ENCODE data around the gene CDHR3. TPM values are rescaled to one million over a fixed set of nuclear protein-coding genes. Genes with fewer than 3 reads are reported as not detected.

CDHR3 gene
- total RNA-seq, 1 experiment from 2014 or later = 19.1 TPM

- peak; percentile 28 for DNase-seq (ENCODE audit: low spot score)
- peak; percentile 72 for ATAC-seq
- TF ChIP-seq EMX1 (CRISPR knock-in tag; IDR thresholded peaks at IDR 0.05) (no peak), TEAD1 (CRISPR knock-in tag; IDR thresholded peaks at IDR 0.05) (0 out of 2 replicates have a peak, but pooled peaks have one; percentile 15), NR1H2 (CRISPR knock-in tag; IDR thresholded peaks at IDR 0.05) (no peak), ZNF396 (CRISPR knock-in tag; IDR thresholded peaks at IDR 0.05; ENCODE audit: borderline replicate concordance) (no peak), ZNF232 (CRISPR knock-in tag; IDR thresholded peaks at IDR 0.05) (no peak), HMGA2 (CRISPR knock-in tag; IDR thresholded peaks at IDR 0.05) (no peak), SP1 (CRISPR knock-in tag; conservative IDR thresholded peaks at IDR 0.05) (no peak)
- POLR2A ChIA-PET = interaction anchor here (0.6 kb wide), 1 partner anchor 415 kb away, joined by 4 read pairs; no protein-coding TSS in a partner anchor
- H3K9me3 Mint-ChIP-seq = no peaks in the 10 kb centered on the region
- H3K36me3 Mint-ChIP-seq = peaks cover 3% of the 10 kb centered on the region; the same call in 1 of the 2 replicates
- peaks cover 25% of the 10 kb centered on the region for H3K4me1 Mint-ChIP-seq
- H3K27me3 Mint-ChIP-seq (ENCODE audit: low read depth) = no peaks in the 10 kb centered on the region
- CTCF ChIA-PET = interaction anchor here (1.3 kb wide), 1 partner anchor 172 kb away, joined by 3 read pairs; no protein-coding TSS in a partner anchor
- no peak overlapping the region; the same call in 1 of the 2 replicates for H3K27ac Mint-ChIP-seq
- no peak overlapping the region for H3K4me3 Mint-ChIP-seq
These were observed 30.1 kb upstream of the CDHR3 start for GRCh38 chr7:105932835-105933477.

DNA sequence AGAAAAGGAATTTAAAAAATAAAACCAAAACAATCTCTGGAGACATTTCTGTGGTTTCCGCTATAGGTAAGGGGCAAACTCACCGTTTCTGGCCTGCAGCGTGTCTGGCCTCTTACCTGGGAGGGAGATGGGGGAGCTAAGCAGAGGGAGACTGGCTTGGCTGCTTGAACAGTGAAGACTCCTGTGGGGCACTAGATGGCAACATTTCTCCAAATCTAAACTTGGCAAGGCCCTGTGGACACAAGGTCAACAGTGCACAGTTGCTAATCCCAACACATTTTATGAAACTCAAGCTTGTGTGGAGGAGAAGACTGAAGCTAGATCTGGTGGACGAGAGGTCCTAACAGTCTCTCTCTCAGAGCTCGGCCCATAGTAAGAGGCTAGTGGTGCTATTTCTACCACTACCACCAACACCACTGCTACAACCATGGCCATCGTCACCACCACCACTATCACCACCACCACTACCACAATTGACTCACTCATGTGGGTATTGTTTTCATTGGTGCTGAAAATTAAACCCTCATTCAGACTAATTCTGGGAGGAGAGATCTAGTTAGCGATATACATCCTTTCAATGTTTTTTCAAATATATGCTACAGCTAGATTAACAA lies 28.4 kb upstream of the CDHR3 start:
- ChIA-PET POLR2A (no interaction called here), CTCF (interaction anchor here (0.7 to 1.9 kb wide), 40 partner anchors 9 to 340 kb away, joined by 3 to 26 read pairs (median 5); no protein-coding TSS in a partner anchor)
- peak; percentile 37 for DNase-seq (ENCODE audit: low spot score)

More for the DNA sequence above, 28.4 kb upstream of the CDHR3 start:
- Mint-ChIP-seq H3K4me3 (no peak overlapping the region), H3K9me3 (no peaks in the 10 kb centered on the region), H3K4me1 (peaks cover 25% of the 10 kb centered on the region), H3K36me3 (no peaks in the 10 kb centered on the region), H3K27ac (no peak overlapping the region), H3K27me3 (ENCODE audit: low read depth) (no peaks in the 10 kb centered on the region)
- peak; percentile 94 for ATAC-seq
- TF ChIP-seq MYBL2 (CRISPR knock-in tag; IDR thresholded peaks at IDR 0.05) (no peak), TEAD4 (CRISPR knock-in tag; IDR thresholded peaks at IDR 0.05) (no peak), SOX15 (CRISPR knock-in tag; IDR thresholded peaks at IDR 0.05) (no peak), PREB (CRISPR knock-in tag; IDR thresholded peaks at IDR 0.05; ENCODE audit: borderline replicate concordance) (no peak), ZNF423 (CRISPR knock-in tag; IDR thresholded peaks at IDR 0.05) (no peak), FOXJ3 (CRISPR knock-in tag; IDR thresholded peaks at IDR 0.05; ENCODE audit: borderline replicate concordance) (no peak), TEAD1 (CRISPR knock-in tag; IDR thresholded peaks at IDR 0.05) (no peak), ZNF138 (CRISPR knock-in tag; conservative IDR thresholded peaks at IDR 0.05) (no peak), ZNF232 (CRISPR knock-in tag; IDR thresholded peaks at IDR 0.05) (no peak), SMAD4 (CRISPR knock-in tag; IDR thresholded peaks at IDR 0.05) (no peak), ZNF396 (CRISPR knock-in tag; IDR thresholded peaks at IDR 0.05; ENCODE audit: borderline replicate concordance) (no peak), NR1H2 (CRISPR knock-in tag; IDR thresholded peaks at IDR 0.05) (no peak), MLX (CRISPR knock-in tag; IDR thresholded peaks at IDR 0.05) (no peak)
- TF ChIP-seq, protein P1, sequence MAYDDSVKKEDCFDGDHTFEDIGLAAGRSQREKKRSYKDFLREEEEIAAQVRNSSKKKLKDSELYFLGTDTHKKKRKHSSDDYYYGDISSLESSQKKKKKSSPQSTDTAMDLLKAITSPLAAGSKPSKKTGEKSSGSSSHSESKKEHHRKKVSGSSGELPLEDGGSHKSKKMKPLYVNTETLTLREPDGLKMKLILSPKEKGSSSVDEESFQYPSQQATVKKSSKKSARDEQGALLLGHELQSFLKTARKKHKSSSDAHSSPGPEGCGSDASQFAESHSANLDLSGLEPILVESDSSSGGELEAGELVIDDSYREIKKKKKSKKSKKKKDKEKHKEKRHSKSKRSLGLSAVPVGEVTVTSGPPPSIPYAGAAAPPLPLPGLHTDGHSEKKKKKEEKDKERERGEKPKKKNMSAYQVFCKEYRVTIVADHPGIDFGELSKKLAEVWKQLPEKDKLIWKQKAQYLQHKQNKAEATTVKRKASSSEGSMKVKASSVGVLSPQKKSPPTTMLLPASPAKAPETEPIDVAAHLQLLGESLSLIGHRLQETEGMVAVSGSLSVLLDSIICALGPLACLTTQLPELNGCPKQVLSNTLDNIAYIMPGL (CRISPR knock-in tag; IDR thresholded peaks at IDR 0.05) = no peak
- TF ChIP-seq, protein P2, sequence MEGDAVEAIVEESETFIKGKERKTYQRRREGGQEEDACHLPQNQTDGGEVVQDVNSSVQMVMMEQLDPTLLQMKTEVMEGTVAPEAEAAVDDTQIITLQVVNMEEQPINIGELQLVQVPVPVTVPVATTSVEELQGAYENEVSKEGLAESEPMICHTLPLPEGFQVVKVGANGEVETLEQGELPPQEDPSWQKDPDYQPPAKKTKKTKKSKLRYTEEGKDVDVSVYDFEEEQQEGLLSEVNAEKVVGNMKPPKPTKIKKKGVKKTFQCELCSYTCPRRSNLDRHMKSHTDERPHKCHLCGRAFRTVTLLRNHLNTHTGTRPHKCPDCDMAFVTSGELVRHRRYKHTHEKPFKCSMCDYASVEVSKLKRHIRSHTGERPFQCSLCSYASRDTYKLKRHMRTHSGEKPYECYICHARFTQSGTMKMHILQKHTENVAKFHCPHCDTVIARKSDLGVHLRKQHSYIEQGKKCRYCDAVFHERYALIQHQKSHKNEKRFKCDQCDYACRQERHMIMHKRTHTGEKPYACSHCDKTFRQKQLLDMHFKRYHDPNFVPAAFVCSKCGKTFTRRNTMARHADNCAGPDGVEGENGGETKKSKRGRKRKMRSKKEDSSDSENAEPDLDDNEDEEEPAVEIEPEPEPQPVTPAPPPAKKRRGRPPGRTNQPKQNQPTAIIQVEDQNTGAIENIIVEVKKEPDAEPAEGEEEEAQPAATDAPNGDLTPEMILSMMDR (IDR thresholded peaks at IDR 0.05) = no peak
